PC-3 (cell line): Measurements from ENCODE around the gene SMOC2. TPM values are rescaled to one million over a fixed set of nuclear protein-coding genes. Genes with fewer than 3 reads are reported as not detected.

Experiments
- ATAC-seq: fragments of 200-7000 bp; cut with Tn5 transposase; 2 replicates; pipeline ENCODE4 v1.9.1; 2020; ENCODE audit warnings: mild to moderate bottlenecking, moderate library complexity
- BruUV-seq: library from RNA; stranded (reverse); fragments of 400-500 nt; replicated peaks from 2 replicates; lab custom pipeline; 2021; lab: Mats Ljungman, UMichigan
- CTCF ChIA-PET: fragments of 300-600 bp; sonication (Branson Sonifier 250); formaldehyde crosslinking; loops from one replicate; lab custom pipeline; 2022; ENCODE audit warnings: antibody characterized with exemption; lab: Charles Lee
- POLR2A ChIA-PET: fragments of 300-600 bp; sonication (Branson Sonifier 250); formaldehyde crosslinking; loops from one replicate; lab custom pipeline; 2022; ENCODE audit warnings: antibody characterized with exemption; ENCODE audit not compliant: unreplicated experiment; lab: Charles Lee
- DNase-seq: peaks from one replicate; pipeline ENCODE4 v3.0.0-alpha.2; 2015
- H2AFZ ChIP-seq: fragments of 300-600 bp; sonication (generic); 2 replicates; pipeline ENCODE4 v1.6.0; 2016; ENCODE audit warnings: antibody characterized with exemption, low read length
- H3F3A ChIP-seq: fragments of 300-600 bp; sonication (generic); one replicate; pipeline ENCODE4 v1.6.0; 2017; ENCODE audit warnings: antibody characterized with exemption, low read length, control low read depth, mild to moderate bottlenecking; ENCODE audit not compliant: unreplicated experiment
- H3K27ac ChIP-seq: fragments of 300-600 bp; sonication (generic); 2 replicates; pipeline ENCODE4 v1.5.1; 2016; ENCODE audit warnings: mild to moderate bottlenecking, low read length
- H3K27me3 ChIP-seq: fragments of 300-600 bp; sonication (generic); 2 replicates; pipeline ENCODE4 v1.6.1; 2016; ENCODE audit warnings: low read length, mixed read lengths
- H3K36me3 ChIP-seq: fragments of 300-600 bp; sonication (generic); 2 replicates; pipeline ENCODE4 v1.6.1; 2016; ENCODE audit warnings: low read depth, mixed run types, low read length, mixed read lengths
- H3K4me1 ChIP-seq: fragments of 300-600 bp; sonication (generic); 2 replicates; pipeline ENCODE4 v1.5.1; 2016; ENCODE audit warnings: low read length; ENCODE audit not compliant: insufficient read depth
- H3K4me2 ChIP-seq: fragments of 300-600 bp; sonication (generic); 2 replicates; pipeline ENCODE4 v1.6.0; 2016; ENCODE audit warnings: low read length
- H3K4me3 ChIP-seq: fragments of 300-600 bp; sonication (generic); 2 replicates; pipeline ENCODE4 v1.5.1; 2016; ENCODE audit warnings: mild to moderate bottlenecking, low read length, mixed read lengths
- H3K79me2 ChIP-seq: fragments of 300-600 bp; sonication (generic); 2 replicates; pipeline ENCODE4 v1.6.1; 2017; ENCODE audit warnings: low read length, mixed read lengths
- H3K9ac ChIP-seq: fragments of 300-600 bp; sonication (generic); 2 replicates; pipeline ENCODE4 v1.6.0; 2016; ENCODE audit warnings: mild to moderate bottlenecking, low read length
- H3K9me2 ChIP-seq: fragments of 300-600 bp; sonication (generic); replicated peaks from 2 replicates; pipeline ENCODE4 v1.6.1; 2016; ENCODE audit warnings: mixed run types, low read length, mixed read lengths
- H3K9me3 ChIP-seq: fragments of 300-600 bp; sonication (generic); 2 replicates; pipeline ENCODE4 v1.6.1; 2016; ENCODE audit warnings: low read length, mixed read lengths
- H4K20me1 ChIP-seq: fragments of 300-600 bp; sonication (generic); 2 replicates; pipeline ENCODE4 v1.6.1; 2016; ENCODE audit warnings: low read length, mixed read lengths
- CTCF ChIP-seq: fragments of 300-600 bp; sonication (generic); conservative IDR thresholded peaks from 2 replicates; pipeline ENCODE4 v1.5.1; 2017; ENCODE audit warnings: antibody characterized with exemption, low read depth, mild to moderate bottlenecking, low read length
- EZH2 ChIP-seq: fragments of 300-600 bp; sonication (generic); IDR thresholded peaks from one replicate; pipeline ENCODE4 v1.6.1; 2017; ENCODE audit warnings: antibody characterized with exemption, mild to moderate bottlenecking, low read length; ENCODE audit not compliant: unreplicated experiment
- EZH2phosphoT487 ChIP-seq: fragments of 300-600 bp; sonication (generic); IDR thresholded peaks from 2 replicates; pipeline ENCODE4 v1.6.1; 2018; ENCODE audit warnings: mild to moderate bottlenecking, antibody characterized with exemption, low read length, borderline replicate concordance
- intact Hi-C: fragments of 100-400 bp; cut with micrococcal nuclease; formaldehyde crosslinking; loops from 2 replicates; pipeline ENCODE4 v1.9.0; 2023
- total RNA-seq: library from RNA; depleted of rRNA; stranded (reverse); fragments of >200 nt; gene quantifications from 2 replicates; pipeline ENCODE4 v1.2.3, GENCODE V29; 2014

SMOC2 gene
- total RNA-seq, 1 experiment from 2014 or later: not detected

- no peak overlapping the region for H3K9ac ChIP-seq
- no peak for ATAC-seq
- no peak for DNase-seq
- no peaks in the 10 kb centered on the region for H3K79me2 ChIP-seq
- no peak overlapping the region for H3K4me3 ChIP-seq
- H3K4me2 ChIP-seq: no peak overlapping the region
- H3K27ac ChIP-seq: no peak overlapping the region
- H4K20me1 ChIP-seq: no peaks in the 10 kb centered on the region
- no peaks in the 10 kb centered on the region for H3K36me3 ChIP-seq
- H3K9me2 ChIP-seq: no peaks in the 10 kb centered on the region
- H2AFZ ChIP-seq: no peak overlapping the region
- ChIA-PET CTCF (no interaction called here), POLR2A (no interaction called here)
- no peaks in the 10 kb centered on the region for H3K4me1 ChIP-seq
- H3K27me3 ChIP-seq: no peaks in the 10 kb centered on the region; the same call in 1 of the 2 replicates
- no peaks in the 10 kb centered on the region for H3K9me3 ChIP-seq
- H3F3A ChIP-seq: no peaks in the 10 kb centered on the region
- no peak for TF ChIP-seq EZH2phosphoT487
- TF ChIP-seq EZH2: no peak
- no peak for TF ChIP-seq CTCF
- no TSS peak for BruUV-seq
- intact Hi-C loops: no loop called here
Measured at GRCh38 chr6:168628732-168629245, 187.8 kb downstream of the SMOC2 start.

GRCh38 chr6:168631564-168631963, 190.6 kb downstream of the SMOC2 start:
- no peaks in the 10 kb centered on the region for H3K36me3 ChIP-seq
- no peak overlapping the region for H3K27ac ChIP-seq
- intact Hi-C loops: no loop called here
- no peak for TF ChIP-seq EZH2
- no peak for TF ChIP-seq EZH2phosphoT487
- TF ChIP-seq CTCF: no peak
- DNase-seq (no peak), ATAC-seq (no peak)
- H3K4me2 ChIP-seq: no peak overlapping the region
- no peak overlapping the region for H3K9ac ChIP-seq
- H3F3A ChIP-seq: no peaks in the 10 kb centered on the region
- no TSS peak for BruUV-seq
- POLR2A ChIA-PET: no interaction called here
- no peaks in the 10 kb centered on the region for H3K79me2 ChIP-seq
- no peaks in the 10 kb centered on the region; the same call in 1 of the 2 replicates for H3K27me3 ChIP-seq
- H3K9me3 ChIP-seq: no peaks in the 10 kb centered on the region
- CTCF ChIA-PET: no interaction called here
- H3K9me2 ChIP-seq: no peaks in the 10 kb centered on the region
- no peaks in the 10 kb centered on the region for H4K20me1 ChIP-seq
- no peaks in the 10 kb centered on the region for H3K4me1 ChIP-seq
- H3K4me3 ChIP-seq: no peak overlapping the region
- no peak overlapping the region for H2AFZ ChIP-seq

- Histone ChIP-seq H3K4me3 (no peak overlapping the region), H3K9me2 (no peaks in the 10 kb centered on the region), H3K4me2 (no peak overlapping the region), H3K9ac (no peak overlapping the region), H3K79me2 (no peaks in the 10 kb centered on the region), H3K9me3 (no peaks in the 10 kb centered on the region), H2AFZ (no peak overlapping the region), H3K36me3 (no peaks in the 10 kb centered on the region), H4K20me1 (no peaks in the 10 kb centered on the region), H3K27me3 (no peaks in the 10 kb centered on the region; the same call in 1 of the 2 replicates), H3F3A (no peaks in the 10 kb centered on the region), H3K4me1 (no peaks in the 10 kb centered on the region), H3K27ac (no peak overlapping the region)
- BruUV-seq: no TSS peak
- ChIA-PET CTCF (no interaction called here), POLR2A (no interaction called here)
- TF ChIP-seq CTCF (no peak), EZH2phosphoT487 (no peak), EZH2 (no peak)
- intact Hi-C loops: no loop called here
- ATAC-seq (no peak), DNase-seq (no peak)
Measured at GRCh38 chr6:168632694-168633093, 191.7 kb downstream of the SMOC2 start.
